Endothelial cell of umbilical vein (primary cell): ENCODE measurements around the gene LRIG1. TPM values are rescaled to one million over a fixed set of nuclear protein-coding genes. Genes with fewer than 3 reads are reported as not detected.

Experiments used
- BruUV-seq: library from RNA; stranded (reverse); fragments of 400-500 nt; replicated peaks from 2 replicates; lab custom pipeline; 2021; lab: Mats Ljungman, UMichigan
- CTCF ChIA-PET: fragments of 300-600, 350-600 bp; sonication (Branson Sonifier 250); formaldehyde crosslinking; loops from one replicate; lab custom pipeline; 2021; ENCODE audit warnings: antibody characterized with exemption, inconsistent platforms; lab: Charles Lee
- POLR2A ChIA-PET: fragments of 300-600, 350-600 bp; sonication (Branson Sonifier 250); formaldehyde crosslinking; loops from one replicate; lab custom pipeline; 2021; ENCODE audit warnings: antibody characterized with exemption, inconsistent platforms; lab: Charles Lee
- DNase-seq: peaks from one replicate; pipeline ENCODE4 v3.0.0-alpha.2; 2011; ENCODE audit warnings: low read depth, low spot score
- FAIRE-seq: peaks from 2 replicates; lab custom pipeline; 2011; peaks lifted over from hg19 to GRCh38; lab: Jason Lieb, UNC
- H2AFZ ChIP-seq: 2 replicates; pipeline ENCODE4 v1.6.0; 2012; ENCODE audit warnings: low read depth, low read length, control low read depth, inconsistent platforms
- H3K27ac ChIP-seq: 2 replicates; pipeline ENCODE4 v1.5.1; 2011; ENCODE audit warnings: low read depth, mild to moderate bottlenecking, control low read depth, low read length, moderate library complexity; ENCODE audit not compliant: insufficient read depth
- H3K27me3 ChIP-seq, 2 experiments: 2 replicates each; pipeline versions ENCODE4 v1.6.0 to v1.6.1; 2011; ENCODE audit warnings: low read length in 2 of 2, mixed read lengths in 1 of 2; ENCODE audit not compliant: control insufficient read depth in 2 of 2, insufficient read depth in 2 of 2
- H3K36me3 ChIP-seq, 2 experiments: 2 replicates in 1 of 2; 3 replicates in 1 of 2; pipeline ENCODE4 v1.5.1; 2011; ENCODE audit warnings: low read length in 2 of 2, mild to moderate bottlenecking in 1 of 2, moderate library complexity in 1 of 2; ENCODE audit not compliant: control insufficient read depth in 2 of 2, insufficient read depth in 2 of 2; ENCODE audit errors: extremely low read depth in 1 of 2
- H3K4me1 ChIP-seq: 3 replicates; pipeline ENCODE4 v1.5.1; 2011; ENCODE audit warnings: mild to moderate bottlenecking, low read length; ENCODE audit not compliant: control insufficient read depth, insufficient read depth; ENCODE audit errors: extremely low read depth
- H3K4me2 ChIP-seq: 2 replicates; pipeline ENCODE4 v1.6.1; 2011; ENCODE audit warnings: low read length, control low read depth, mixed read lengths; ENCODE audit not compliant: insufficient read depth
- H3K4me3 ChIP-seq, 3 experiments: fragments of 200-600 bp in 1 of 3; sonication (generic), shearing (Covaris generic) in 1 of 3; replicated peaks in 1 of 3; 2 replicates each; pipeline ENCODE4 v1.5.1; 2011 to 2016; ENCODE audit warnings: control low read depth in 3 of 3, low read length in 3 of 3, mild to moderate bottlenecking in 2 of 3, inconsistent platforms in 1 of 3, low read depth in 1 of 3, moderate library complexity in 1 of 3; ENCODE audit not compliant: insufficient read depth in 1 of 3
- H3K79me2 ChIP-seq: 2 replicates; pipeline ENCODE4 v1.6.0; 2012; ENCODE audit warnings: low read length, inconsistent platforms; ENCODE audit not compliant: control insufficient read depth, insufficient read depth
- H3K9ac ChIP-seq: replicated peaks from 2 replicates; pipeline ENCODE3; 2011; ENCODE audit warnings: low read length, control low read depth; ENCODE audit not compliant: insufficient read depth; ENCODE audit errors: extremely low read depth
- H3K9me1 ChIP-seq: replicated peaks from 3 replicates; pipeline ENCODE4 v1.6.0; 2011; ENCODE audit warnings: mild to moderate bottlenecking, low read length; ENCODE audit not compliant: control insufficient read depth, insufficient read depth; ENCODE audit errors: extremely low read depth
- H3K9me3 ChIP-seq: replicated peaks from 2 replicates; pipeline ENCODE4 v1.5.1; 2012; ENCODE audit warnings: low read length, inconsistent platforms; ENCODE audit not compliant: control insufficient read depth, insufficient read depth
- H4K20me1 ChIP-seq: replicated peaks from 2 replicates; pipeline ENCODE3; 2011; ENCODE audit warnings: mild to moderate bottlenecking, low read length; ENCODE audit not compliant: control insufficient read depth, insufficient read depth; ENCODE audit errors: extremely low read depth
- EZH2 ChIP-seq: IDR thresholded peaks from 2 replicates; pipeline ENCODE4 v1.6.1; 2012; ENCODE audit warnings: borderline replicate concordance, low read depth, mild to moderate bottlenecking, moderate library complexity, low read length, inconsistent platforms; ENCODE audit not compliant: severe bottlenecking
- FOS ChIP-seq: IDR thresholded peaks from 2 replicates; pipeline ENCODE4 v1.6.1; 2011; ENCODE audit warnings: mild to moderate bottlenecking, low read length, moderate library complexity, borderline replicate concordance; ENCODE audit not compliant: insufficient read depth
- GATA2 ChIP-seq: IDR thresholded peaks from 2 replicates; pipeline ENCODE4 v1.7.0; 2011; ENCODE audit warnings: low read depth, mild to moderate bottlenecking, moderate library complexity, mixed read lengths, low read length; ENCODE audit not compliant: insufficient read length, insufficient read depth
- JUN ChIP-seq: IDR thresholded peaks from 2 replicates; pipeline ENCODE4 v1.6.1; 2011; ENCODE audit warnings: borderline replicate concordance, low read depth; ENCODE audit not compliant: insufficient read length, insufficient read depth
- POLR2AphosphoS5 ChIP-seq: IDR thresholded peaks from 2 replicates; pipeline ENCODE4 v1.6.1; 2012; ENCODE audit warnings: low read depth, mild to moderate bottlenecking, control low read depth, low read length, moderate library complexity; ENCODE audit not compliant: insufficient read depth
- dilution Hi-C: fragments of 300-500 bp; cut with MboI; formaldehyde crosslinking; loops from one replicate; pipeline ENCODE4 v1.15.0; 2019; ENCODE audit warnings: low sequenced_read_pairs; ENCODE audit not compliant: extremely low pct_ligation_motif_present
- intact Hi-C: fragments of 100-400 bp; cut with micrococcal nuclease; formaldehyde crosslinking; loops from one replicate; pipeline ENCODE4 v1.10.0; 2022
- polyA plus RNA-seq, 4 experiments: library from polyadenylated mRNA; depleted of rRNA in 3 of 4; stranded (reverse) in 3 of 4; unstranded in 1 of 4; fragments of >200 nt; gene quantifications; 2 replicates each; pipeline versions ENCODE4 v1.2.1 to v1.2.3, GENCODE V29; 2011 to 2012; ENCODE audit warnings: missing spikeins in 1 of 4
- total RNA-seq: library from RNA; stranded (reverse); gene quantifications from 2 replicates; pipeline ENCODE4 v1.2.3, GENCODE V29; 2021
- TF ChIP-seq, protein P1 (sequence below): IDR thresholded peaks from 2 replicates; pipeline ENCODE4 v1.6.1; 2011; ENCODE audit not compliant: insufficient read depth, insufficient read length
- TF ChIP-seq, protein P2 (sequence below), 2 donors: IDR thresholded peaks; 1 replicate in 1 of 2; 2 replicates in 1 of 2; pipeline ENCODE4 v1.5.1; 2011; ENCODE audit warnings: low read length in 2 of 2, mild to moderate bottlenecking in 2 of 2, moderate library complexity in 2 of 2, control low read depth in 1 of 2, inconsistent platforms in 1 of 2, low read depth in 1 of 2; ENCODE audit not compliant: insufficient read depth in 1 of 2; ENCODE audit errors: extremely low read depth in 1 of 2

LRIG1 gene
- total and polyA plus RNA-seq, 2 donors (not counting 3 experiments of a cell fraction or from before 2014, with no cell fraction given), result 50.3 to 52.2 TPM

DNA sequence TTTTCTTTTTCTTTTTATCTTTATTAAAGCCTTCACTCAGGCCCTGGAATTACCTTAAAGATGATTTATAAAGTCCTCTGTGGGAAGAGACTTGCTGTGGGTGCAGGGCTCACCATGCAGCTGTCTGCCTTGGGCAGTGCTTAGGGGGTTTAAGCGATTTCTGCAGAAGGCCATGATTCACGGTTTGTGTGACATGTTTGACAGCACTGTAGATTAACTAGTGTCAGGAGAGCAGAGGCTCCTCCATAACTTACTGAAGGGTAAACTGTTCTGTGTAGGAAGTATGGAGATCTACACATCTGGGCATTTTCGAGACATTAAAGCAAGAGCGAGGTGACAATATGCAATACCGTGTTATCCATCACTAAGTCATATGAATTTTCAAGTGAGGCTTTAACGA is 137.7 kb downstream of the LRIG1 start:
- FAIRE-seq (no peak), DNase-seq (no peak)
- Histone ChIP-seq H3K4me2 (no peak overlapping the region), H3K4me1 (no peaks in the 10 kb centered on the region), H4K20me1 (no peaks in the 10 kb centered on the region), H3K79me2 (no peaks in the 10 kb centered on the region), H3K9me1 (no peaks in the 10 kb centered on the region), H3K36me3 (no peaks in the 10 kb centered on the region), H3K9me3 (no peaks in the 10 kb centered on the region), H2AFZ (no peak overlapping the region), H3K9ac (no peak overlapping the region), H3K27me3 (no peaks in the 10 kb centered on the region), H3K4me3 (no peak overlapping the region), H3K27ac (no peak overlapping the region)
- no peak for TF ChIP-seq GATA2
- TF ChIP-seq, protein P1, sequence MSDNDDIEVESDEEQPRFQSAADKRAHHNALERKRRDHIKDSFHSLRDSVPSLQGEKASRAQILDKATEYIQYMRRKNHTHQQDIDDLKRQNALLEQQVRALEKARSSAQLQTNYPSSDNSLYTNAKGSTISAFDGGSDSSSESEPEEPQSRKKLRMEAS, result no peak
- no peak for TF ChIP-seq FOS
- TF ChIP-seq EZH2, result no peak
- TF ChIP-seq POLR2AphosphoS5, result no peak
- TF ChIP-seq, protein P2, sequence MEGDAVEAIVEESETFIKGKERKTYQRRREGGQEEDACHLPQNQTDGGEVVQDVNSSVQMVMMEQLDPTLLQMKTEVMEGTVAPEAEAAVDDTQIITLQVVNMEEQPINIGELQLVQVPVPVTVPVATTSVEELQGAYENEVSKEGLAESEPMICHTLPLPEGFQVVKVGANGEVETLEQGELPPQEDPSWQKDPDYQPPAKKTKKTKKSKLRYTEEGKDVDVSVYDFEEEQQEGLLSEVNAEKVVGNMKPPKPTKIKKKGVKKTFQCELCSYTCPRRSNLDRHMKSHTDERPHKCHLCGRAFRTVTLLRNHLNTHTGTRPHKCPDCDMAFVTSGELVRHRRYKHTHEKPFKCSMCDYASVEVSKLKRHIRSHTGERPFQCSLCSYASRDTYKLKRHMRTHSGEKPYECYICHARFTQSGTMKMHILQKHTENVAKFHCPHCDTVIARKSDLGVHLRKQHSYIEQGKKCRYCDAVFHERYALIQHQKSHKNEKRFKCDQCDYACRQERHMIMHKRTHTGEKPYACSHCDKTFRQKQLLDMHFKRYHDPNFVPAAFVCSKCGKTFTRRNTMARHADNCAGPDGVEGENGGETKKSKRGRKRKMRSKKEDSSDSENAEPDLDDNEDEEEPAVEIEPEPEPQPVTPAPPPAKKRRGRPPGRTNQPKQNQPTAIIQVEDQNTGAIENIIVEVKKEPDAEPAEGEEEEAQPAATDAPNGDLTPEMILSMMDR (IDR thresholded peaks at IDR 0.05; ENCODE audit: extremely low read depth in 1 of 2, insufficient read depth in 1 of 2, low read depth in 1 of 2, low read length in 2 of 2), result no peak
- TF ChIP-seq JUN, result no peak
- ChIA-PET POLR2A (no interaction called here), CTCF (interaction anchor here (0.8 to 1.6 kb wide), 2 partner anchors 9 to 459 kb away, joined by 3 to 4 read pairs; no protein-coding TSS in a partner anchor)
- intact Hi-C loops (no loop called here), dilution Hi-C loops (no loop called here)
- no TSS peak for BruUV-seq
